ENCODE results near the gene SFXN2. TPM values are rescaled to one million over a fixed set of nuclear protein-coding genes. Genes with fewer than 3 reads are reported as not detected.
"Not testable (repeated sequence)": the region's sequence is repeated elsewhere in the genome, so short reads cannot be mapped to it uniquely, and the experiment has no call there.

Gene SFXN2
- total RNA-seq, 1 experiment from 2014 or later = 5.4 TPM

- TF ChIP-seq CTCF (conservative IDR thresholded peaks at IDR 0.05) (no peak), EZH2 (IDR thresholded peaks at IDR 0.05; ENCODE audit: low read depth) (no peak)
- Histone ChIP-seq H3F3A (ENCODE audit: insufficient read depth, low read depth) (peaks cover 3% of the 10 kb centered on the region; the same call in 1 of the 2 replicates), H3K4me3 (no peak overlapping the region), H3K4me2 (no peak overlapping the region), H2AFZ (no peak overlapping the region), H3K27ac (no peak overlapping the region), H4K20me1 (ENCODE audit: insufficient read depth) (no peaks in the 10 kb centered on the region), H3K9me3 (ENCODE audit: insufficient read depth, low read depth) (no peaks in the 10 kb centered on the region), H3K27me3 (ENCODE audit: insufficient read depth, low read depth) (no peaks in the 10 kb centered on the region), H3K4me1 (replicated peaks; ENCODE audit: insufficient read depth) (0 out of 2 replicates have a peak, but pooled peaks cover 11% of the 10 kb centered on the region), H3K9me2 (ENCODE audit: insufficient read depth) (no peaks in the 10 kb centered on the region), H3K79me2 (ENCODE audit: low read depth) (peaks cover 13% of the 10 kb centered on the region), H3K36me3 (ENCODE audit: low read depth) (no peaks in the 10 kb centered on the region)
- no TSS peak for BruUV-seq (replicated peaks)
- intact Hi-C loops (cut with micrococcal nuclease; ENCODE audit: unreplicated experiment) = loop anchor here (2.0 to 5.0 kb wide), 2 partner anchors 77 to 173 kb away; no protein-coding TSS in a partner anchor
- ChIA-PET CTCF (no interaction called here), POLR2A (ENCODE audit: unreplicated experiment) (interaction anchor here (0.5 kb wide), 1 partner anchor 446 kb away, joined by 4 read pairs; no protein-coding TSS in a partner anchor)
- no peak for DNase-seq
These were observed 25.8 kb downstream of the SFXN2 start for GRCh38 chr10:102740229-102740628.

GRCh38 chr10:102741726-102742237 is 27.3 kb downstream of the SFXN2 start:
- Histone ChIP-seq H4K20me1 (ENCODE audit: insufficient read depth) (no peaks in the 10 kb centered on the region), H3F3A (ENCODE audit: insufficient read depth, low read depth) (peaks cover 3% of the 10 kb centered on the region; the same call in 1 of the 2 replicates), H3K4me3 (no peak overlapping the region), H3K9me2 (ENCODE audit: insufficient read depth) (no peaks in the 10 kb centered on the region), H3K27me3 (ENCODE audit: insufficient read depth, low read depth) (no peaks in the 10 kb centered on the region), H3K27ac (no peak overlapping the region), H3K4me2 (no peak overlapping the region), H3K9me3 (ENCODE audit: insufficient read depth, low read depth) (no peaks in the 10 kb centered on the region), H3K79me2 (ENCODE audit: low read depth) (peaks cover 26% of the 10 kb centered on the region), H3K4me1 (replicated peaks; ENCODE audit: insufficient read depth) (0 out of 2 replicates have a peak, but pooled peaks cover 12% of the 10 kb centered on the region), H2AFZ (no peak overlapping the region), H3K36me3 (ENCODE audit: low read depth) (no peaks in the 10 kb centered on the region)
- TF ChIP-seq CTCF (conservative IDR thresholded peaks at IDR 0.05) = no peak
- TF ChIP-seq EZH2 (IDR thresholded peaks at IDR 0.05; ENCODE audit: low read depth) = no peak
- intact Hi-C loops (cut with micrococcal nuclease; ENCODE audit: unreplicated experiment) = loop anchor here (2.0 to 5.0 kb wide), 2 partner anchors 76 to 171 kb away; no protein-coding TSS in a partner anchor
- ChIA-PET POLR2A (ENCODE audit: unreplicated experiment) (no interaction called here), CTCF (no interaction called here)
- no peak for DNase-seq
- no TSS peak for BruUV-seq (replicated peaks)

GRCh38 chr10:102742313-102742712 is 27.9 kb downstream of the SFXN2 start:
- H3K4me3 ChIP-seq; H3K9me2 ChIP-seq (ENCODE audit: insufficient read depth); H2AFZ ChIP-seq; BruUV-seq (replicated peaks); DNase-seq; H3F3A ChIP-seq (ENCODE audit: insufficient read depth, low read depth); H3K9me3 ChIP-seq (ENCODE audit: insufficient read depth, low read depth); H4K20me1 ChIP-seq (ENCODE audit: insufficient read depth); H3K27me3 ChIP-seq (ENCODE audit: insufficient read depth, low read depth); H3K27ac ChIP-seq; CTCF ChIA-PET; H3K36me3 ChIP-seq (ENCODE audit: low read depth); POLR2A ChIA-PET (ENCODE audit: unreplicated experiment); H3K4me2 ChIP-seq: not testable (repeated sequence)
- H3K4me1 ChIP-seq (replicated peaks; ENCODE audit: insufficient read depth) = 0 out of 2 replicates have a peak, but pooled peaks cover 12% of the 10 kb centered on the region
- intact Hi-C loops (cut with micrococcal nuclease; ENCODE audit: unreplicated experiment) = loop anchor here (5.0 kb wide), 1 partner anchor 75 kb away; no protein-coding TSS in a partner anchor
- H3K79me2 ChIP-seq (ENCODE audit: low read depth) = peaks cover 26% of the 10 kb centered on the region

Measured in PC-9 (cell line).